ENCODE results near the gene NDUFV2.
"Not testable (repeated sequence)": the region's sequence is repeated elsewhere in the genome, so short reads cannot be mapped to it uniquely, and the experiment has no call there.

The NDUFV2 gene

DNA sequence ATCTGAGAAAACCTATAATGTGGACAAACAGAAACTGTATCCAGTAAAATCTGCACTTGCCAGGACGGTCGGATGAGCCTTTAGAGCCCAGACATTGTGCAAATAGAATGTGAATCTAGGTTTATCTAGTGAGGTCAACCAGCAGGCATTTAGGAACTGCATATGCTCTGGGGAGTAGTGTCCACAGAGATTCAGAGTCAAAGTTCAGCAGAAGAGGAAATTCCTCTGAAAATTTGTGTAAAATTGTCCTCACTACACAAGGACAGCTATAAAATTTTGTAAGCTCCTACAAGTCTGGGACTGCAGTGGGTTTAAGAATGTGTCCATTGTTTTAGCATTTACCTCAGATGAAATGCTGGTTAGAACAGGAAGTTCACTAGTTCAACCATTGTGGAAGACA is 9.8 kb upstream of the NDUFV2 start:
- no peak for DNase-seq

DNA sequence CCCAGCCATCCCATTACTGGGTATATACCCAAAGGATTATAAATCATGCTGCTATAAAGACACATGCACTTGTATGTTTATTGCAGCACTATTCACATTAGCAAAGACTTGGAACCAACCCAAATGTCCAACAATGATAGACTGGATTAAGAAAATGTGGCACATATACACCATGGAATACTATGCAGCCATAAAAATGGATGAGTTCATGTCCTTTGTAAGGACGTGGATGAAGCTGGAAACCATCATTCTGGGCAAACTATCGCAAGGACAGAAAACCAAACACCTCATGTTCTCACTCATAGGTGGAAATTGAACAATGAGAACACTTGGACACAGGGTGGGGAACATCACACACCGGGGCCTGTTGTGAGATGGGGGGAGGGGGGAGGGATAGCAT is 9.4 kb upstream of the NDUFV2 start:
- DNase-seq = not testable (repeated sequence)

DNA sequence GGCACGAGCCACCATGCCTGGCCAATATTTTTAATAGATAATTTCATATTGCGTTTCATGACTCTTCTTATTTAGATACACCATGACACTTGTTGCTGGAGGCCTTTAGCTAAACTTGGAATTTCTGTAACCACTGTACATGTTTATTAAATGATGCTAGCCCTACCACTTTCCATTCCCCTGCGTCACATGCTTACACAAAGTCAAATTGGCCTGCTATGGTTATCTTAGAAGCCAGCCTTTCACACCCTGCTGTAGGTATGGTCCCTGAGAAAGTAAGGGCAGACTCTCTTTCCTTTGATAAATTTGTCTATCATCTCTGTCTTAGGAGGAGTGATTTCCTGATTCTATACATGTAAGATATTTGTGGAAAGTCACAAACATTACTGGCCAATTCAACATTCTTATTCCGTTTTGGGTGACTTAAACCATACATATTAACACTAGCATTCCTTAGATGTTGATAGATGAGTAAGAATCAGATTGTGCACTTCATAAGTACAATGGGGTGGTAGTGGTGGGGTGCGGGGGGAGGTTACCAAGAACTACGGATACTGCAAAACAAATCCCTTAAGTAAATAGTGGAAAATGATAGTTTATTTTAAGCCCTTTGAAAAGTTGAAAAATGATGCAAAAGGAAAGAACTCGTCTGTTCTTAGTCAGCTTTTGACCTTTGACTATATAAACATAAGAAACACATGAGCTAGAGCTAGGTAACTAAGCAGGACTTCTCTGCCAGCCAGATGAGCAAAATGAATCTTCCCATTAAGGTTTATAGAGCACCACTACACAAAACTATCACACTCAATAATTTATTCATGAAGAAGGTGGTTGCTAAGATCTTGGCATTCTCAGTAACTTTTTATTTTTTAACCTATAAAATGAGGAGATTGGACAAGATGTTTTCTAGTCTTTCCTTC is 7.9 kb upstream of the NDUFV2 start:
- DNase-seq = peak; percentile 30

DNA sequence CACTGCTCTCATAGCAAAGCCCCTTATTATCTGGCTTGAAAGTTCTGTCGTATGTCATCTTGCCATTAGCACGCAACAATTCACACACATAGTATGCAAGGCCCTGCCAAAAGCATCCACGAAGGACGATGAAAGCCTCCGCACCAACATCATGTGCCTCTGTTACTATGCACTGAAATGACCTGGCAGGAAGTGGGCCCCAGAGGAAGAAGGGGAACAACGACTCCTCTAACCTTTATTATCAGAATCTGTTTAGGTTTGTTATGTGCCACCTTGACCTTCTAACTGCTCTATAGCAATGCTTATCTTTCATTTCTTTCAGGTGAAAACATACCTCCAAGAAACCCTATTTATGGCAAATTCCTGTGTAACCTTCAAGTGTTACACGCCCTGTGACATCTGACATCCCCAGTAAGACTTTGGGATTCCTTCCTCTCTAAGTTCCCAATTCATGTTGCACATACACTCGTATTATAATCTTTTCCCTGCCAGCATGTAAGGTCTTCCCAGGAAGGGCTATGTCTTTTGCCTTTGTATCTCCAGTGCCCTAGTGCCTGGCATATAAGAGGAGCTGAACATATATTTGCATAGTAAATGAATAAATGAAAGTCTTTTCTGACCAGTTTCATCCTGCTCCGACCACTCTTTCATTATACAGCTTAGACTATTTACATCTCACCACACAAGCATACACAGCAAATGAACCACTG is 7.0 kb upstream of the NDUFV2 start:
- DNase-seq = peak; percentile 68

DNA sequence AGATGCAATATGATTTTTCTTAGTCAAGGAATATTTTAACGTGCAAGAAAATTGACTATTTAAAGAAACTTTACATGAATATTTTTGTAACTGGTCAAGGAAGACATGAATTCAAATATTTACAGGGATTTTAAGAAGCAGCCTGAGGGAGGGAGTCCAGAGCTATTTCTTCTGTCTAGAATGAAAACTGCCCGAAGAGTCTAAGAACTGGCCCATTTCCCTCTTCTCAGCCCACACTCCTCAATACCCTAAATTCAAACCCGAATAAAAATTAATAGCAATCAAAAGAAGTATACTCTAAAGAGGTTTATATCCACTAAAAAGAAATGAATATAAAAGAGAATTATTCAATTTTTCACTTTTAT is 6.5 kb upstream of the NDUFV2 start:
- no peak for DNase-seq

DNA sequence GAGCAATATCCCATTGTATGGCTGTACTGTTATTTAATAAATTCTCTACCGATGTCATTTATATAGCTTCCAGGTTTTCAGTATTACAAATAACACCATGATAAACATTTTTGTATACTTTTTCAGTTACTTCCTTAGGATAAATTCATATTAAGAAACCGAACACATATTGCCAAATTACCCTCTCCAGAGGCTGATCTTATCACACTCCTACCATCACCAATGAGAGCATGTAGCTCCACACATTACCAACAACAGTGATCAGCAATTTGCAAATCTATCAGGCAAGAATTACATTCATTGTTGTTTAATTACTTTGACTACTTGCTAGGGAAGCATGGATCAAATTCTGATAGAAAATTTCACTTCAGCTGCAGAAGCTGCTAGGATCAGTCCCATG is 5.8 kb upstream of the NDUFV2 start:
- no peak for DNase-seq

DNA sequence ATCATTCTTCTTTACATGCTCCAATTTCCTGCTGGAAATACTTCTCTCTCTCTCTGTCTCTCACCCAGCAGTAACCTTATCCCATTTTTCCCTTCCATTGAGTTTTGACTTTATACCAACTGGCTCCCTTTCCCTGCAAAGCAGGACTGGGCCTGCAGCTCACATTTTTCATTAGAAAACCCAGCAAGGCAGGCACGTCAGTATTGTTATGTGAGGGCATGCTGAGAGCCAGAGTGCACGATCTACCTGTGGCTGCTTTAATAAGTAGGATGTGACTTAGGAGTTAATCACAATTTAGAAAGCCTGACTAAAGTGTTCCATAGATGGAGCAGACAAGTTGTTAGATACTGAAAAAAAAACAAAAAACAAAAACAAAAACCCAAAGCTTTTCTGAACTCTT is 5.2 kb upstream of the NDUFV2 start:
- DNase-seq = no peak

DNA sequence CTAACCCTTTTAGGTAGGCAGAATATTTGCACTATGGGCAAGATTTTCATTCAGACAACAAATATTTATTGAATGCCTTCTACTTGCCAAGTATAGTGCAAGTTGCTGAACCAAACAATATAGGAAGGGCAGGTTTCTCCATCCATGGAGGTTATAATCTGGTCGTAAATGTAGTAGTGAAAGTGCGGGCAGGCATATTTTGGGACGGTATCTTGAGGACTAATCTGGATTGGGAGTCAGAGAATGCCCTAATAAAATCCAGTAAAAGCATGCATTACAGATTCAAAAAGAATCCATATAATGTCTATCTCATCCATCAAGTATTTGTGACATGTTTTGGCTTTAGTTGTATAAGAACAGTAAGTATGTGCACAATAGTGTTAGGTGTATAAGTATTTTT is 1.7 kb upstream of the NDUFV2 start:
- DNase-seq = no peak

DNA sequence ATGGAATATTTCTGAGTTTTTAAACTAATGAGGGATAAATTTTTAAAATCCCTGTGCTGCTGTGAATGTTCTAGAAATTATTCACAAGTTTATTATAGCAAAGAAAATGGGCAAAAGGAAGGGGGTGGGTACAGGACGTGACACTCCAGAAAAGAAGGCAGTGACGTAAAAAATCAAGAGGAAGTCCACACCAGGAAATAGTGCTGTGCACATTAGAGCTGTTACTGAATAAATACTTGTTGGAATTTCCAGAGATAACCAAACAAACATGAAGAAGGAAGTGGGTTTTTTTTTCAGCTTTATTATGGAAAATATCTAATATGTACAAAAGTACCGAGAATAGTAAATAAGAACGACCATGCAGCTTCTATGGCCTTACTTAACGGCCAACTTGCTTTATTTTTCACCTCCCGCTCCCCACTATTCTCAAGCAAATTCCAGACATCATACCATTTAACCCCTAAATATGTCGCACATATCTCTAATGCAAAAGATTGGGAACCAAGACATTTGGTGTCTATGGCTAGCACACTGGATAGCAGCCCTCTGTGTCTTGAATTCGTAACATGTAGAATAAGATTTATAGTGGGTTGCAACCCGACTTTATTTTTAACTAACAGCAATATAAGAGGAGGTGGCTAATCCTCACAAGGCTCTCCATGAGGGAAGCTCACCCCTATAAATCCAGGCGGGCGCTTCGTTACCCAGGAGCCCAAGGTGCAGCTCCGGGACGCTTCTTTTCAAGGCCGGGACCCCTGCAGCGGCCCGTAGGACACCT is 580 bp upstream of the NDUFV2 start:
- peak; percentile 84 for DNase-seq

DNA sequence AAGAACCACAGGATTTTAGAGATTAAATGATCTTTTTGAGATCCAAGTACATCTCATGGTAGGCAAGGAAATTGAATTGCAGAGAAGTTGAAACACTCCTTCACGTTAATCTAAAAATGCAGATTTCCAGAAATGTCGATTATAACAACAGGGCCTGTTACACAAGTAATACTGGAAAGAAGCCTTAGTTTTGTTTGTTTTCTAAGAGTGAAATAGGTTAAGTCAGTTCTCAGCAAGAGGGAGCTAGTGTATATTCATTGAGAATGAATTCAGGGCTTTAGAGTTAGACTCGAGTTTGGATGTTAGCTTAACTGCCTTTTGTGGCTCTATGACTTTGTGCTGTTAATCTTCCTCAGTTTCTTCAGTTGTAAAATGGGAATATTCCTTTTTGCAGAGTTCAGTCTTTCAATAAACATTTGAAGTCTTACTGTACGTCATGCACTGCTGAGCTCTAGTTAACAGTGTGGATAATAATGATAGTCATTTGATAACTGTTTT is 926 bp downstream of the NDUFV2 start:
- peak; percentile 56 for DNase-seq

DNA sequence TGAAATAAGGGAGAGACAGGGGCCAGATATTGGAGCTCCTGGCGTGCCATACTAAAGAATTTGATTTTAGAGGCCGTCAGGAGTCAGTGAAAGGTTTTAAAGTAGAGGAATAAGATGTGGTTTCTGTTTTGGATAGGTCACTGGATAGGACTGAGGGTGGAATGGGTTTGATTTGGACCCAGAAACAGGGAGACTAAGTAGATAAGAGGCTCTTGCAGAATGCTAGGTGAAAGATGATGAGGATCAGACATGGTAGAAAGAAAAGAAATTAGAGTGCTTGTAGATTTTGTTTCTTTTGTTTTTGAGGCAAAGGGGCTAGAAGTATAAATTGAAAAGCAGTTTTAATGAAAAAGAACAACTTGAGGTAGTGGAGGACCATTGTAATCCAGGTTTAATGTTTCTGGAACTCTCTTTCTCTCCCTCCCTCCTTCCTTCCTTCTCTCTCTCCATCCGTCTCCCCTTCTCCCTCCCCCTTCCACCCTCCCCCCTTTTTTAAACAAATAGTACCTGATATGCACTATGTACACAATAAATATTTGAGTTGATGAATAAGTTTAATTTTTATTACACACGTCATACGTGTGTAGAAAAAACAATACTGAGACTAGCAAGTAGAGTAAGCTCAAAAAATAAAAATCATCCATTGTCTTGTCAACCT is 1.9 kb downstream of the NDUFV2 start:
- no peak for DNase-seq

DNA sequence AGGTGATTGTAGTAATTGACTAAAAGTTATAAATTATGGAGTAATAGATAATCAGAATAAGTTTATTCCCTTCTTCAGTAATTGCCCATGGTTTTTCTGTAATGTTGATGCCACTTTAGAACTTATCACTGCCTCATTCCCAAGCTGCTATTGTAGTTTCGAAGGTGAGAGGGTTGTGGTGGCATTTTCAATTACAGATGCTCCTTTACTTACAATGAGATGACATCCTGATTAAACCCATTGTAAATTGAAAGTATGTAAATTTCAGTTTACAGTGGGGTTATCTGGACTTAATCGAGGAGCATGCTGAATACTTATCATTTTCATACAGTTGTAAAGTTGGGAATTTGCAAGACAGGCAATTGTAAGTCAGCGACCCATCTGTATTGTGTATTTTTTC is 2.9 kb downstream of the NDUFV2 start:
- DNase-seq = peak; percentile 21

DNA sequence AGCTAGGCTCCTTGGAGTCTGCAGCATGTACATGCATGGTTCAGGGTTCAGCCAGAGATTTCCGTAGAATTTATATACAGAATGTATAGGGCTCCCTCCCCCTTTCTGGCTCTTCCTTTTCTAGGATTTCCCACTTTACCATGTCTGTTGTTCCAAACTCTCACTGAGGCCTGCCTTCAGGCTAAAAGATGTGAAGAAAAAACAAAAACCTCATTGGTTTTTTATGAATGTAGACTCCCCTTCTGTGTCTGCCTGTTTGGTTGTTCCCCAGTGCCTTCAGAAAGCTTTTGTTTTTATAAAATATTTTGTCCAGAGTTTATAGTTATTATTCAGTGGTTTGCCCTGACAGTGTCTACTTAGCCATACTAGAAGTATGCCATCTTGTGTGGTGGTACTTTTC is 3.6 kb downstream of the NDUFV2 start:
- DNase-seq = no peak

DNA sequence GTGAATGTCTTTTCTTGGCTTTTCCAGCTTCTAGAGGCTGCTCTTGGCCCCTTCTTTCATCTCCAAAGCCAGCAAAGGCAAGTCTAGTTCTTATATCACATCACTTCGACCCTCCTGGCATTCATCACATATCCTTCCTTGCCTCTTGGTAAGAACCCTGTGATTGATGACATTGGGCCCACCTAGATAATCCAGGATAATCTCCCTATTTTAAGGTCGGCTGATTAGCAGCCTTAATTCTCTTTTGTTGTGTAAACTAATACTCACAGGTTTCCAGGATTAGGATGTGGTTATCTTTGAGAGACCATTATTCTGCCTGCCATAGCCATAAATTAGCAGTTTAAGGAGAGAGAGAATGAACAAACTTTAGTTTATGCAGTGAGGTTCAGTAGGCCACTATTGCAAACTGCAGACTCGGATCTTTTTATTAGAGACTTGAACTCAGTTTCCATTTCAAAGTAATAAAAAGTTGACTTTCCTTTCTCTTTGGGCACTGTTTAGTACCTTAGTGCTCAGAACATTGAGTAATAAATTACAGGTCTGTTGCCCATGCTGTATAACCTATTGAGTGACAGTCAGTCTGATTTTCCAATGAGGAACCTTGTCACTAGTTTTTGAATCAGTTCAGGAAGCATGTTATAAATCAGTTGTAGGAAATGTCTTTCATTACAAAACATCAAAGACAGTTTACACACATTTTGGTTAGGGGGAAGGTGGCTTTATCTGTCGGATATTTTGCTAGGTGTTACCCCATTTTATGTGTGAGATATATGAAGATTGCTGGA is 4.5 kb downstream of the NDUFV2 start:
- peak; percentile 40 for DNase-seq

DNA sequence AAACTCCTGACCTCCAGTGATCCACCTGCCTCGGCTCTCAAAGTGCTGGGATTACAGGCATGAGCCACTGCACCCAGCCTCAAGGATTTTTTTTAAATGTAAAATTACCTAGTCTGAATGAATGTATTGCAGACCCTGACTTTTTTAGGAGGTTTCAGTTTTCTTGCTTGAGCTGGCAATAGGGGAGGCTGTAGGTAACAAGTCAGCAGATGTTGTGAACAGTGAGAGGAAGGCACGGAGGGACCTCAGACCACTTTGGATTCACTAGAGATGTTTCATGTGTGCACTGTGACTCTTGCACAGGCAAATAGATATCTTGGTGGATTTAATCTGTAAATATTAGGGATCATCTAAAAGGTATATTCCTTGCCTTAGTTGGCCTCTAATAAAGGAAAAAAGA is 6.4 kb downstream of the NDUFV2 start:
- DNase-seq = no peak

DNA sequence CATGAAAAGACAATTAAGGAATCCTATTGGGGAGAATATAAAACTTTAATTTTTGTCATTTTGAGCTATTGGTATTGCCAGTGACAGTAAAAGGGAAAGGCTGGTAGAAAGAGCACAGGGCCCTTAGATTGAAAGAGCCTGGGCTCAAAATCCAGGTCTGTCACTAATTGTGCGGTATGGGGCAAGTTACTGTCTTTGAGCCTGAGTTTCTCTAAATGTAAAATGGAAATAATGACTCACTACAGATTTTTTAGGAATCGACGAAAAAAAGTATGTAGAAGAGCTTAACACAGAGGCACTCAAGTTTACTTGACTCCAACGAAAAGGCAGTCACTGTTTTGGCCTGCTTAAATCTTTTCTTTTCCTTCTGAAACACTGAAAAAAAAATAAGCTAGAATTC is 7.0 kb downstream of the NDUFV2 start:
- no peak for DNase-seq

DNA sequence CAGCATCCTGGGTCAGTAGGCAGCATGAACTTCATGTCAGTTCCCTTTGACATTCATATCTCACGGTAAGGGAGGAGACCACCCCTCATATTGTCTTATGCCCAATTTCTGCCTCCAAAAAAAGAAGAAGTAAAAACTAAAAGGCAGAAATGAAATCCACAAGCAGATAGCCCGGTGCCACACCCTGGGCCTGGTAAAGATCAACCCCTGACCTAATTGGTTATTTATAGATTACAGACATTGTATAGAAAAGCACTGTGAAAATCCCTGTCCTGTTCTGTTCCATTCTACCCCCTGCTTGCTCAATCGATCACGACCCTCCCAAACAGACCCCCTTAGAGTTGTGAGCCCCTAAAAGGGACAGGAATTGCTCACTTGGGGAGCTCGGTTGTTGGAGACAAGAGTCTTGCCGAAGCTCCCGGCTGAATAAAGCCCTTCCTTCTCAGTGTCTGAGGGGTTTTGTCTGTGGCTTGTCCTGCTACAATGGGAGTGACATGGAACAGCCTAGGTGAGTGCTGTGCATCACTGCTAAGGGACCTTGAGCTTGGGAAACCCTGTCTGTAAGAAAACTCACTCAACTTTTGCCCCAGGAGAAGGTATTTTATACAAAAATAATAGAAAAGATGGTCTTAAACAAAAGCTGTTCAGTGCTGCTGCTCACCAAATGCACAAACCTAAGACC is 11.1 kb downstream of the NDUFV2 start:
- DNase-seq = no peak

DNA sequence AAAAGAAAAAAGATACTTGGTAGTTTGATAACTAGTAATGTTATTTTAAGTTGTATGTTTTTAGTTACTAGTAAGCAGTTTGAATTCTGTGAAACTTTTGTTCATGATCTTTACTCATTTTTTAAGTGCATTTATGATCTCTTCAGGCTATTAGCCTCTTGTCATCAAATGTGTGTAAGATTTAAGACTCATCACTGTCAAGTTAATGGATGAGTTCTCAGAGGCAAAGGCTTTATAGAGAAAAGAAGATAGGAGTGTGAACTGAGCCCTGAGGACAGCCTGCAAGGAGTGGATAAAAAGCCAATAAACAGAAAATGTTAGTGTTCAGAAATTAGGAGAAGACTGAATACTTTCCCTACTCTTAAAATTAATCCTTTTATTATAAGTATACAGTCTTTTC is 13.5 kb downstream of the NDUFV2 start:
- no peak for DNase-seq

DNA sequence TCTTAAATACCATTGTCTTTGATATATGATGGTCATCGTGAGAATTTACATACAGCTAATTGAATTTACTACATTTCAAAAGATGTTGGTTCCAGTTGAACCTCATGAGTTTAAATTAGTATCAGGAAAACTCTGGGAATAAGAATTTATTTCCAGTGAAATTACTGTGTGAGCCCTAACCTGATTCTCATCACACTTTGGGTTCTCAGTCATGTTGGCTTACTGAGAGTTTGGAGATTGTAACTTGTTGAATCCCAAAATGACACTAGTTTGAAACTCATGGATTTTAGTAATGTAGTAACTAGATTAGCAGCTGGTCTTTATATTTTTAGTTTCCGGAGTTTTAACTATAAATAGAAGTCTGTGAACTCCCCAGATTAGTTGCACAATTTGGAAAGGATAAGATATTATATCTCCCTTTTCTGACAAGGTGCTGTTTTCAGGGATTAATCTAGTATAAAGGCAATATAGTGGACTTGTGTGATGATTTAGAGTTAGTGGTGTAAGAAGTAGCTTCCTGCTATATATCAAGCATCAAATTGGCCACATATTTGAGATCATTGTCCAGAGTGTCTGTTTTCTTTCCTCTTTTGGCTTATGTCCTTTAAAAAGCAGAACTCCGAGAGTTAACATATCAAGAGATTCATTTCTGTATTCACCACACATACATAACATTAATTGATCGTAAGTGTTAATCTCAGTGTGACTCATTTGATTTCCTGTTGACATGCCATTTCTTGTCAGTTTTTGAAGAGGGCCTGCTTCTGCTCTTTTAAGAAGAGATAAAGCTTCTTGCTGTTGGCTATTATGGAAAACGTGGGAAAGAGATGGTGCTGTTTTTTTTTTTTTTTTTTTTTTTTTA is 15.7 kb downstream of the NDUFV2 start:
- peak; percentile 78 for DNase-seq

DNA sequence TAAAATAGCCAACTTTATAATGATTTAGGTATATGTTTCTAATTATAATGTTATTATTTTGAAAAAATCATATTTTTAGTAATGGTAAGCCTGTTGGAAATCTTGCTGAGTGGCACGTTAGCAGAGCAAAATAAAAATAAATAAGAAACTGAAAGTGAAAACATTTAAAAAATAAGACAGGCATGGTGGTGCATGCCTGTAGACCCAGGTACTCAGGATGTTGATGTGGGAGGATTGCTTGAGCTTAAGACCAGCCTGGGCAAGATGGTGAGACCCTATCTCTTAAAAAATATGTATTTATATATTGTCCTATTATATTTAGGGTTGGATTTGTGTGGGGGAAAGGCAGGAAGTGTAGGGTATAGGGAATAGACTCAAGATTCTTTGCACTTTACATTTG is 18.3 kb downstream of the NDUFV2 start:
- peak; percentile 55 for DNase-seq

Data from CD4-positive, alpha-beta T cell treated with Interleukin-21 for 1 hour (primary cell).